Measurements from ENCODE around the gene TTC22.
A peak's percentile ranks its signal among the peaks of the same experiment; 100 is the strongest.

The TTC22 gene

GRCh38 chr1:54800899-54801759, at the start of gene TTC22:
TTC22 (minus strand) TSS chr1:54801323; CDS start chr1:54801163, 160 bp downstream.
- peak; percentile 61 for DNase-seq (ENCODE audit: low read depth)

- no peak for DNase-seq (ENCODE audit: low read depth)
Measured at GRCh38 chr1:54850737-54851136, 49.6 kb upstream of the TTC22 start.

DNA sequence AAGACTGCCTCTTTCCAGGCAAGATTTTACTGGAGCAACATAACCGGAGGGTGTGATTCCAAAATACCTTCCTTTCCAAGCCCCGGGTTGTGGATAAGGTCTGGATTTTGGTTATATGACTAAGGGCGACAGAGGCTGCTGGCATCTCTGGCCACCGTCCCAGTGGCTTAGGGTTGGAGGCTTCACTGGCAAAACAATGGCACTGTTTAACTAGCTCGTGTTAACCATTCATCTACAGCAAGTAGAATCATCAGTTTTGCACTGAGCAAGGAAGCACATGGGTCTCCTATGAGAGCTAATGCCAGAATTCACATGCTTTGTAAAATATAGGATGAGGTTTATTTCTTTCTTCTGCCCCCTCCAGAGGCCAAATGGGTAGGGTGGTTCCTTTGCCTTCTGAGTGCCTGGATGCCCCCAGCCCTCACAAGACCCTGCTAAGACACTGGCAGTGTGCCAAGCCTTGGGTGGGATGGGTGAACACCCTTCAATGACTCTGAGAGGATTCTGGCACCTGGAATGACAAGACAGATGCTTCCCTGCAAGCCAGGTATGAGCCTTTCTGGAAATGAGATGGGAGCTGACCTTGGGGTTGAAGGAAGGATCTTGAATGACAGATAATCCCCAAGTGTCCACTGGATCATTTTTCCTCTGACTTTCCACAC, 49.1 kb upstream of the TTC22 start:
- no peak for DNase-seq (ENCODE audit: low read depth)

DNA sequence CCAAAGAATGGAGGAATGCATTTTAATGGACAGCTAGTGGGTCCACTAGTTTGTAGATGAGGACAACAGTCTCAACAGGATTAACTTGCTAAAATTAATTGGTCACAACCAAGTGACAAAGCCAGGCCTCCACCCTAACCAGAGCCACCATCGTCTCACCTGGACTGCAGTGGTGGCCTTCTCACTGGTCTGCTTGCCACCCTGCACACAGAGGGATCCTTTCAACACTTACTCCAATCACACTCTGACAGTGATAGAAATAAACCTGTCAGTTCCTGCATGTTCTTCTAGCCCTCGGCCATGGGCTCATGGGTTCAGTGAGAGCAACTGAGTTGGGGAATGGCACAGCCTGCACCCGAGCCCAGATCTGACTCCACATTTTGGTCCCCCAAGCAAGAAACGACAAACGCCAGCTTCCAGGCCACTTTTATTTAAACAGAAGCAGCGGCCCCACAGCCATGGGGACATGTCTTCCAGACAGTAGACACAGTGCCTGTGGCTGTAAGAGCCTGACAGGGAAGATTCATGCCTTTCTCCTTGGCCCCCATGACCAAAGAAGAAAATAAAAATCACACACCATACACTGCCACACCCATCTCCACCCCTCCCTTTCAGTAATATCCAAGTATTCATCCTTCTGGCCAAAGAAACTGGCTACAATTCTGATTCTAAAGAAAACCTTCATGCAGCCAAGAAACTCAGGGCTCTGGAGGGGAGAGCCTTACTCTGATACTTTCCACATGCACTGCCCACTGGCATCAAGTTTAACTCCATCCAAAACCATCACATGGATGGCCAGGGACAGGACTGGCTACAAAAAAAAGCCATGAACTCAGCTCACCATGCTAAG, 48.3 kb upstream of the TTC22 start:
- no peak for DNase-seq (ENCODE audit: low read depth)

GRCh38 chr1:54848134-54848948, 47.2 kb upstream of the TTC22 start:
- DNase-seq (ENCODE audit: low read depth) = no peak

DNA sequence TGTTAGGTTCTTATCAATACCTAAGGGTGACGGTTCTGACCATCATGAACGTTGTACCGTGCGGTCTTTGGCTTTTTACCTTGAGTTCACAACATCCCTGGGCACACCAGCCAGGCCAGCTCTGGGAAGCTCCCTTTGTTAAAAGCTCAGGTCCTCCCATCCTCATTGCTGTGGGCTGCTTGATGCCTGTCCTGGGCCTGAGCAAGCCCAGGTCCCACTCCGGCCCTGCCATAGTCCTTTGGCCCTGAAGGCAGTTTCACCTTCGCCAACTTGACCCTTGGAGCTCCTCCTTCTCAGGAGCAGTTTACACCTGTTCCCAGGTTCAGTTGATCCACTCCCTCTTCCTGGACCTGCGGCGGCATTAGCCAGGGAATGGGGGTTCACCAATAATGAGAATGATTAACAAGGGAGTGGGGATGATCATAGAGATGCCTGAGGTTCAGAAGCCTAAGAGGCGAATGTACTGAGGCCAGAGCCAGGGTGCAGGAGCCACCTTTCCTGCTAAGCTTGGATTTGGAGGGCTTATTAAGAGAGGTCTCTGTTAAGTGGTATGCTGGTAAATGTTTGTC, 45.7 kb upstream of the TTC22 start:
- no peak for DNase-seq (ENCODE audit: low read depth)

GRCh38 chr1:54846301-54846700, 45.2 kb upstream of the TTC22 start:
- no peak for DNase-seq (ENCODE audit: low read depth)

DNA sequence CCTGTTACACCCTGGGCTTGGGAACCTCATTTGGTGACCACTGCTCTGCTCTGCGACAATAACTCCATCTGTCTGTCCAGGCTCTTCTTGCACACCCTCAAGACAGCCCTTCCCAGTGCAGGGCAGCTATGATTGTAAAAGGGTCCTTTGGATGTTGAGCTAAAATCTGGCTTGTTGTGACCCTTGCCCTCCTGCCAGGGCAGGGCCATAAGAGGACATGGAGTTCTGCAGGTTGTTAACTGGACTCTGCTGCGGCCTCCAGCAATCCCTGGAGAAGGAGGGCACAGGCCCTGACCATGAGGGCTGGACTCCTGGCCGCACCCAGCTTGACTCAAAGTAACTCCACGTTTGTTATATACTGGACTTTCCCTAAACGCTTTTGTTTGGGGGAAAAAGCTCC, 44.6 kb upstream of the TTC22 start:
- DNase-seq (ENCODE audit: low read depth) = no peak

GRCh38 chr1:54844564-54844963, 43.4 kb upstream of the TTC22 start:
- DNase-seq (ENCODE audit: low read depth) = no peak

GRCh38 chr1:54843449-54843848, 42.3 kb upstream of the TTC22 start:
- DNase-seq (ENCODE audit: low read depth) = no peak

DNA sequence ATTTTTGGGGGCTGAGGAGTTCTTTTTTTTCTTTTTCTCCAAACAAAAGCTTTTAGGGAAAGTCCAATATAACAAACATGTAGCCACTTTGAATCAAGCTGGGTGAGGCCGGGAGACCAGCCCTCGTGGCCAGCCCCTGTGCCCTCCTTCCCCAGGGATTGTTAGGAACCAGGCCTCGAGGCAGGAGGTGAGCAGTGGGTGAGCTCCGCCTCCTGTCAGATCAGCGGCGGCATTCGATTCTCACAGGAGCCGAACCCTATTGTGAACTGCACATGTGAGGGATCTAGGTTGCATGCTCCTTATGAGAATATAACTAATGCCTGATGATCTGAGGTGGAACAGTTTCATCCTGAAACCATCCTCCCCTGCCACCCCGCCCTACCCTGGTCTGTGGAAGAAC, 41.8 kb upstream of the TTC22 start:
- no peak for DNase-seq (ENCODE audit: low read depth)

DNA sequence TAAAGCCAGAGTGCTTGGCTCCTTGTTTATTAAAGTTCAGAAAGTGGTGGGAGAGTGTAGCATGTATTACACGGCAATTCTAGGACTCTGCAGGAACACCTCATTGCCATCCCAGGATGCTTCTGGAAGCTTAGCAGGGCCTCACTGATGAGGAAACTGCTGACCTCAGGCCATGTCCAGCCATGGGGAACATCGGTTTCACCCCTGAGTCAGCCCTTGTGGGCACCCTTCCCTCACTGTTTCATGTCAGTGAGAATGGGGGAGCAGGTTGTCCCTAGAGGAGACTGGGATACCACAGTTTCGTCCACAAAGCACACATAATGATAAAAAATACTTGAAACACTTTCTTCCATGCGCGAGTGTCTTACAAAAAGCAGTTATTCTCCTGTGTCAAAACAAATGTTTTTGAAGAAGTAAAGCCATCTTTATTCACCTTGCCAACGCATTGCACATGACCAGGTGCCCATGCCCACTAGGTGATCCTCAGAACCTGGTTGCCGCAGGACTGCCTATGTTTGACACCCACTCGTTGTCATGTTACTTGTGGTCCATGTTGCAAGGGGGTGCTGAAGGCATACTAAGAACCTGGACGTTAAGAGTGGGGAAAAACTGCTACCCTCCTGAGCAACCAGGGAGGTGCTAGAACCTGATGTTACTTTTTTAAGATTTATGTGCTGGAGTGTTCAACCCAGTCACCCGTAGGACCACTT, 41.2 kb upstream of the TTC22 start:
- DNase-seq (ENCODE audit: low read depth) = no peak

DNA sequence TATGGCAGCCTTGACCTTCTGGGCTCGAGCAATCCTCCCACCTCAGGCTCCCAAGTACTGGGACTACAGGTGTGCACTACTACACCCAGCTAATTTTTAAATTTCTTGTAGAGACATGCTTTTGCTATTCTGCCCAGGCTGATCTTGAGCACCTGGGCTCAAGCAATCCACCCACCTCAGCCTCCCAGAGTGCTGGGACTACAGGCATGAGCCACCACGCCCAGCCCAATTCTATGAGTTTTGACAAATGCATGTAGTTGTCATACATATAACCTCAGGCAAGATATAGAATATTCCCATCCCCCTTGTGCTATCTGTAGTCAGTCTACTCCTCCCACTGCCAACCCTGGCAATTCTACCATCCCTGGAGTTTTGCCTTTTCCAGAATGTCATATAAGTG, 38.7 kb upstream of the TTC22 start:
- DNase-seq (ENCODE audit: low read depth) = no peak

DNA sequence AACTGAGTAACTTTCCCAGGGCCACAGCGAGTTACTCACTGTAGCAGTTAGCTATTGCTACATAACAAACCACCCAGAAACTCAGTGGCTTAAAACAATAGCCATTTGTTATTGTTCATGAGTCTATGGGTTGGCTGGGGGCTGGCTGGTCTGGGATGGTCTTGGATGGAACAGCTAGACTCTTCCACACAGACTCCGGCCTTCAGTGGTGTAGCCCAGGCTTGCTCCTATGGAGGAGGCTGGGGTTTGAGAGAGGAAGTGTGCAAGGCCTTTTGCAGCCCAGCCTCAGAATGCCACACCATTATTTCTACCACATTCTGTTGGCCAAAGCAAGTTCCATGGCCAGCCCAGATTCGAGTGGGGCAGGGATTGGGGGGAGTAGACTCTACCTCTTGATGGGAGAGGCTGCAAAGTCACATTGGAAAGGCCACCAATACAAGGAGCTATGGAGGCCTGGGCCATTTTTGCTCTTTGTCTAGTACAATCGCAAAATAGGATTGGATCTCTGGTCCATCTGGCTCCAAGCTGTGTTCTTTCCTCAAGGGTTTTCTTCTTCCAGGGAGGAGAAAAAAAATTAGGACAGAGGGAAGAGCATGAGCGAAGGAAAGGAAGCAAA, 37.5 kb upstream of the TTC22 start:
- DNase-seq (ENCODE audit: low read depth) = no peak

DNA sequence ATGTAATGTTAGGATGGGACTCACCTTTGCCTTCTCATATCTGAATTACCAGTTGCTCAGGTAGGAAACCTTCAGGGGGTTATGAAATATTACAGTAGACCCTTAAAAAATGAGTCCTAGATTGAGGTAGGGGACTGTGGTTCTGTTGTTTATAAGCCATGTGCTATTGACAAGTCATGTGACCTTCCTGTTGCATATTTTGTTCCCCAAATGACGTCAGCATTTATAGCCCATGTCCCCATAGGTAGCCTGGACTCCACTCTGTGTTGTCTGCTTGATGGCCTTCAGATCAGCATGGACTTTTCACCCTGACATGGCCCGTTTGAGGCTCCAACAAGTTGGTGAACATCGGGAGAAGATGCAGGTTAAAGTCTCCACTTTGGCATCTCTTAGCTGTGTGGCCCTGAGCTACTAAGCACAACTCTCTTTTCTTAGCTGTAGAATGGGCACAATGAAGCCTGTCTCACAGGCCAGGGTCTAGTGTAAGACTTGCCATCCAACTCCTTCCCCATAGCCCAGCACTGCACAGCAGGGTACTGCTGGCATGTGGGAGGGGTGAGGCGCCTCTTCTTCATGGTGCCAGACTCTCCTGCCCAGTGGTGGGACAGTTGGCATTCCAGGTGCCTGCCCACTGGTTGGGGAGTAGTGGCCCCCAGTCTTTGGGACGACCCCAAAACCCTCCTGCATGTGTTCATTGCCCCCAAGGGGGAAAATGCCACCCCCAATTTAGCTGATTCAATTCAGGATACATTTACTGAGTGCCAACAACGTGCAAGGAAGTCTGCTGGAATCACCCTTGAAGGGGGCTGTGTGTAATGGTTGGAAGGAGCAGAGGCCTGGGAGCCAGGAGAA, 36.1 kb upstream of the TTC22 start:
- no peak for DNase-seq (ENCODE audit: low read depth)

DNA sequence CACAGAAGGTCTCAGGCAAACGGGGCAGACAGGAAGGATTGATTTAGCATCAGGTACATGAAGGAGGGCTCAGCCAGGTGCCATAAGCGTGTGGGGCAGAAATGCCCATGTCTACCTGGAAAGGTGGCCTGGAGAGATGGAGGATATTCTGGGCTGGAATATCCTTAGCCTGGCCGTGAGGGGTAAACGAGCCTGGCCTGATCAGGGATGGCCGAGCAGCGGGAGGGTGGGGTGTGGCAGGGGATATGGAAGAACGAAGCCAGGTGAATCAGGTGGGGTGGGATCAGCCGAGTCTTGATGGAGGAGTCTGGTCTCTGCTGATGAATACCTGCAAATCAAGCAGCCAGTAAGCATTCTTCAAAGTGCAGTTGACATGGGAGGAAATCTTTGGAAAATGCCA, 35.5 kb upstream of the TTC22 start:
- DNase-seq (ENCODE audit: low read depth) = no peak

DNA sequence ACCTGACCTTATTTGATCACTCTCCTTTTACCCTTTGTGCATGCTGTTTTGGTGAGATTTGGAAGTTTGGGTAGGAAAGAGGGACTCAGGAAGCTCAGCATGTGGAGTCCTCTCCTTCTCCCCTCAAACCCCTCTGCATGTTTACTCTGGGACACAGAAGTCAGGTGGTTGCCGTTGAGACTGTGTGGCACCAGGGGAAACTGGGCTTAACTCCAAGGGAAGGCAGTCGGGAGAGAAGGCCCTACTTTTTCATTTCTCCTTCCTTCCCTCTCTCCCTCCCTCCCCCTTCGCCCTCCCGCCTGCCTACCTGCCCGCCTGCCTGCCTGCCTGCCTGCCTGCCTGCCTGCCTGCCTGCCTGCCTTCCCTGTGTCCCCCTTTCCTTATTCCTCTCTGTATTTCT, 34.8 kb upstream of the TTC22 start:
- DNase-seq (ENCODE audit: low read depth) = no peak

DNA sequence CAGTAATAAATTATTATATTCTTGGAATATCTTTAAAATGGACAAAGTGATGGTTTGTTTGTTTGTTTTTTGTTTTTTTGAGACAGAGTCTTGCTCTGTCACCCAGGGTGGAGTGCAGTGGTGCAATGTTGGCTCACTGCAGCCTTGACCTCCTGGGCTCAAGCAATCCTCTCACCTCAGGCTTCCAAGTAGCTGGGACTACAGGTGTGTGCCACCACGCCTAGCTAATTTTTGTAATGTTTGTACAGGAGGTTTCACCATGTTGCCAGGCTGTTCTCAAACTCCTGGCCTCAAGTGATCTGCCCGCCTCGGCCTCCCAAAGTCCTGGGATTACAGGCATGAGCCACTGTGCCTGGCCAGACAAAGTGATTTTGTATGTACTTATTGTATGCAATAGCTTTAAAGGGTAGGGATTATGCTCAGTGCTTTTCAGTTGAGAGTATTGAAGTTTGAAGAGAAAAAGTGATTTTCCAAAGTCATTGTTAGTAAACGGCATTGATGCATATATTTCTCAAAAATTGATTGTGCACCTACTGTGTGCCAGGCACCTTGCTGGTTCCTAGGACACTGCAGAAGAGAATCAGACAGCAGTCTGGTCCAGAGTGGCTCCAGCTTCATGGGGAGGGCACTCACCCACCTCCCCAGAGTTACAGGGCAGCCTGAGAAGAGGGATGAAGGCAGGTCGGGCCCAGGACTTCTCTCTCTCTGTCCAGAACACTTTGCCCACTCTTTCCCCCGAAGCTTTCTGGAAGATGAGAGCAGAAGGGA, 34.2 kb upstream of the TTC22 start:
- DNase-seq (ENCODE audit: low read depth) = no peak

Measured in activated T-cell treated with anti-CD3 and anti-CD28 coated beads for 1 hour (primary cell).